ENCODE measurements around the gene CAPNS2. TPM values are rescaled to one million over a fixed set of nuclear protein-coding genes. Genes with fewer than 3 reads are reported as not detected.

The CAPNS2 gene
- total RNA-seq, 1 experiment from 2014 or later: not detected

DNA sequence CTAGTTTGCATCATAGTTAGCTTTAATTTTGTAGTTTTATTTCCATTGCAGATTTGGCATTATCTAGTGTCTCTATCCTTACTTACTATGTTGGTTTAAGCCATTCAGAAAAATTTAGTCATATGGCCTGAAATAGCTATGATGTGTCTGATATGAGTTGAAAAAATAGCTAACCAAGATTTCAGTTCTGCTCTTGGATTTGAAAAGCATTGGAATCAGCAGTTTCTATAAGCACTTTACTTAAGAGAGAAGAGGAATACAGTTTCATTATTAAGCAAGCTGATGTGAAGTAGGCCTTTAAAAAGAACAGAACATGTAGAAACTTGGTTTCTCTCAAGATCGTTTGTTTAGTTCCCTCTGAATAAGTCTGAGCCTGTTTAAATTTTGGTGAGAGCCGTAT is 31.7 kb upstream of the CAPNS2 start:
- no peak overlapping the region for H2BK20ac ChIP-seq (ENCODE audit: low read depth, low read length, poor library complexity, severe bottlenecking)
- H3K9ac ChIP-seq (ENCODE audit: extremely low read depth, insufficient read length, low read length): no peak overlapping the region
- Mint-ChIP-seq H3K27ac (no peak overlapping the region), H3K4me3 (no peak overlapping the region), H3K27me3 (ENCODE audit: low read depth) (no peaks in the 10 kb centered on the region), H3K4me1 (peaks cover 4% of the 10 kb centered on the region in 2 experiments; a peak in 2 of 4 replicates), H3K9me3 (no peaks in the 10 kb centered on the region), H3K36me3 (ENCODE audit: insufficient read depth in 1 of 3, low read depth in 3 of 3) (peaks cover 0 to 2% (median 0%) of the 10 kb centered on the region in 3 experiments; a peak in 3 of 7 replicates)
- no peak overlapping the region for H2AK5ac ChIP-seq (ENCODE audit: insufficient read length, low read length)
- H4K8ac ChIP-seq (replicated peaks; ENCODE audit: insufficient read length, low read depth, low read length): no peak overlapping the region
- no peak overlapping the region for H2AFZ ChIP-seq (ENCODE audit: low read length)
- H3K9me3 ChIP-seq (ENCODE audit: control insufficient read depth, low read depth, low read length): no peaks in the 10 kb centered on the region
- no peak overlapping the region for H3K27ac ChIP-seq (ENCODE audit: insufficient read length, low read depth, low read length)
- DNase-seq: no peak
- H3K79me1 ChIP-seq (ENCODE audit: insufficient read depth, low read depth, low read length, poor library complexity, severe bottlenecking): no peaks in the 10 kb centered on the region
- no peak overlapping the region for H3K14ac ChIP-seq (ENCODE audit: insufficient read depth, low read length)
- H3K27me3 ChIP-seq (ENCODE audit: insufficient read depth, low read length): no peaks in the 10 kb centered on the region
- H3K79me2 ChIP-seq (ENCODE audit: insufficient read depth, low read length): no peaks in the 10 kb centered on the region
- no peaks in the 10 kb centered on the region for H4K20me1 ChIP-seq (ENCODE audit: control insufficient read depth, insufficient read depth, insufficient read length)
- H2BK12ac ChIP-seq (ENCODE audit: insufficient read length, low read depth, low read length): no peak overlapping the region
- H3K4ac ChIP-seq (ENCODE audit: low read depth, low read length): no peak overlapping the region
- no peak overlapping the region for H2BK120ac ChIP-seq (ENCODE audit: low read depth, low read length, poor library complexity, severe bottlenecking)
- H3T11ph ChIP-seq (ENCODE audit: low read length): no peak overlapping the region
- no peak for TF ChIP-seq CTCF (conservative IDR thresholded peaks at IDR 0.05)
- H3K4me2 ChIP-seq (ENCODE audit: insufficient read depth, insufficient read length, low read length): no peak overlapping the region
- no peak overlapping the region for H3K56ac ChIP-seq (ENCODE audit: insufficient read length, low read depth, low read length)
- H3K23me2 ChIP-seq (ENCODE audit: insufficient read length, low read depth, low read length, poor library complexity, severe bottlenecking): no peaks in the 10 kb centered on the region
- H4K5ac ChIP-seq (ENCODE audit: insufficient read length, low read depth, low read length): no peak overlapping the region
- H2BK5ac ChIP-seq (ENCODE audit: insufficient read length, low read length): no peak overlapping the region
- no peak overlapping the region for H3K23ac ChIP-seq (ENCODE audit: insufficient read length, low read depth, low read length)
- H4K91ac ChIP-seq (ENCODE audit: insufficient read length, low read depth, low read length): no peak overlapping the region
- no peak overlapping the region for H3K18ac ChIP-seq (ENCODE audit: insufficient read length, low read depth, low read length)
- no peak overlapping the region for H2BK15ac ChIP-seq (ENCODE audit: low read depth, low read length)
- no CpG with 5 or more reads among the region's 2 CpGs for WGBS (ENCODE audit: extremely low coverage, insufficient read length, low lambda C conversion rate)
- H3K4me1 ChIP-seq (ENCODE audit: insufficient read depth, low read length): no peaks in the 10 kb centered on the region

All from H9 (cell line).